ENCODE data around the gene COX6A2. TPM values are rescaled to one million over a fixed set of nuclear protein-coding genes. Genes with fewer than 3 reads are reported as not detected.

Gene COX6A2
- total and polyA plus RNA-seq, 2 donors (not counting 1 experiment from before 2014, with no cell fraction given), result not detected

DNA sequence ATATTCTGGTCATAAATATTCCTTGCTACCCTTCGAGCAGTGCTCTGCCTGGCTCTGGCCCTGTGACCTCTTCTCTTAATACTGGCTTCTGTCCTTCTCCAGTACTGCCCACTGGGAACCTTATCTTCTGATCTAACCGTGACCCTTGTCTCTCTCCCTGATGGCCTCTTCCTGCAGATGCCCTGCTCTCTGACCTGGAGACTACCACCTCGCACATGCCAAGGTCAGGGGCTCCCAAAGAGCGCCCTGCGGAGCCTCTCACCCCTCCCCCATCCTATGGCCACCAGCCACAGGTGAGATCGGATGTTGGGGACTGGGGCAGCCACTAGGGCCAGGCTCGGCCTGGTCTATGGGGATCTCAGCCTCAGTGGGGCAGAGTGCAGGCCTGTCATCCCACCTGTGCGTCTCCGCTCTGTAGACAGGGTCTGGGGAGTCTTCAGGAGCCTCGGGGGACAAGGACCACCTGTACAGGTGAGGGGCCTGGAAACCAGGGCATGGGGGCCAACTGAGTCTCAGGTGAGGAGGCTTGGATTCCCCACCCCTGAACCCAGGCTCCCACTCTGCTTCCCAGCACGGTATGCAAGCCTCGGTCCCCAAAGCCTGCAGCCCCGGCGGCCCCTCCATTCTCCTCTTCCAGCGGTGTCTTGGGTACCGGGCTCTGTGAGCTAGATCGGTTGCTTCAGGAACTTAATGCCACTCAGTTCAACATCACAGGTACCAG, 45.3 kb upstream of the COX6A2 start:
- no peaks in the 10 kb centered on the region for H4K20me1 ChIP-seq (ENCODE audit: control insufficient read depth, extremely low read depth, insufficient read depth, low read length)
- H3K9me3 ChIP-seq (ENCODE audit: control insufficient read depth, insufficient read depth, low read depth, low read length), result no peaks in the 10 kb centered on the region
- no peak overlapping the region for H3K9ac ChIP-seq (ENCODE audit: insufficient read depth, low read length)
- peak overlapping the region; percentile 75 for H3K4me2 ChIP-seq (ENCODE audit: extremely low read depth, insufficient read depth, low read length)
- no peak for DNase-seq (ENCODE audit: low read depth in 2 of 2)
- peak overlapping the region; percentile 68 for H3K27ac ChIP-seq (ENCODE audit: insufficient read depth, low read length)
- H3K27me3 ChIP-seq (ENCODE audit: control insufficient read depth, insufficient read depth, low read length), result no peaks in the 10 kb centered on the region
- H3K4me3 ChIP-seq (replicated peaks in 1 of 4; ENCODE audit: control extremely low read depth in 1 of 4, insufficient read depth in 1 of 4, low read depth in 3 of 4, low read length in 4 of 4), result peak overlapping the region in 3 of 4 experiments; percentile 4 to 25 (median 21)
- TF ChIP-seq EZH2 (IDR thresholded peaks at IDR 0.05; ENCODE audit: low read length, missing control alignments) (no peak), CTCF (conservative IDR thresholded peaks at IDR 0.05 in 1 of 2, IDR thresholded peaks at IDR 0.05 in 1 of 2; ENCODE audit: low read depth in 1 of 2, low read length in 2 of 2) (no peak)
- H3K4me1 ChIP-seq (ENCODE audit: control insufficient read depth, extremely low read depth, insufficient read depth, low read length), result peaks cover 16% of the 10 kb centered on the region
- peaks cover 15% of the 10 kb centered on the region for H3K79me2 ChIP-seq (ENCODE audit: control insufficient read depth, insufficient read depth, low read length)
- peaks cover 40% of the 10 kb centered on the region for H3K36me3 ChIP-seq (ENCODE audit: control insufficient read depth, insufficient read depth, low read length)
- no peak overlapping the region for H2AFZ ChIP-seq (ENCODE audit: low read length)

DNA sequence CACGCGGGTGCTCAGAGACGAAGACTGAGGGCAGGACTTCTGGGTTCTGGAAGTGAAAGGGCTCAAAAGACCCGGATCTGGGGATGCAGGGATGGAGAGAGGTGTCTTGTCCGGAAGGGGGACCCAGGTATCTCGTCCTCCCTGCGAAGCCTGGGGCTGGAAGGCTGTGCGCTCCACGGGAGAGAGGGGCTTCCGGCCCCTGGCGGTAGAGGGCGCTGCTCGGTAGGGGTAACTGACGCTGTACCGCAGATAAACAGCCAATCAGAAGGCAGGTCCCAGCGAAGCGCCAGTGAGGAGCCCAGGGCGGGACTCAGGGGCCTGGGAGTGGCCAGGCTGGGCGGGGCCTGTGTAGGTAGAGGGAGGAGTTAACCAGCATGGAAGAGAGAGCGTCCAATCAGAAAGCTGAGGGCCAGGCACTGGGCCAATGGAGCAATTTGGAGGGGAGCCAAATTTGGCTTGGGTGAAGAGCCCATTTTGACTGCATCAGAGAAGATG, 44.6 kb upstream of the COX6A2 start:
- Histone ChIP-seq H4K20me1 (ENCODE audit: control insufficient read depth, extremely low read depth, insufficient read depth, low read length) (no peaks in the 10 kb centered on the region), H3K9me3 (ENCODE audit: control insufficient read depth, insufficient read depth, low read depth, low read length) (no peaks in the 10 kb centered on the region), H3K27me3 (ENCODE audit: control insufficient read depth, insufficient read depth, low read length) (no peaks in the 10 kb centered on the region), H3K36me3 (ENCODE audit: control insufficient read depth, insufficient read depth, low read length) (peaks cover 35% of the 10 kb centered on the region), H3K27ac (ENCODE audit: insufficient read depth, low read length) (peak overlapping the region; percentile 95), H2AFZ (ENCODE audit: low read length) (no peak overlapping the region), H3K4me1 (ENCODE audit: control insufficient read depth, extremely low read depth, insufficient read depth, low read length) (peaks cover 16% of the 10 kb centered on the region), H3K4me3 (replicated peaks in 1 of 4; ENCODE audit: control extremely low read depth in 1 of 4, insufficient read depth in 1 of 4, low read depth in 3 of 4, low read length in 4 of 4) (peak overlapping the region; percentile 69 to 89 (median 80)), H3K4me2 (ENCODE audit: extremely low read depth, insufficient read depth, low read length) (peak overlapping the region; percentile 75), H3K9ac (ENCODE audit: insufficient read depth, low read length) (peak overlapping the region; percentile 93), H3K79me2 (ENCODE audit: control insufficient read depth, insufficient read depth, low read length) (peaks cover 15% of the 10 kb centered on the region)
- DNase-seq (ENCODE audit: low read depth in 2 of 2), result peak; percentile 91 to 94
- TF ChIP-seq CTCF (conservative IDR thresholded peaks at IDR 0.05 in 1 of 2, IDR thresholded peaks at IDR 0.05 in 1 of 2; ENCODE audit: low read depth in 1 of 2, low read length in 2 of 2) (peak; percentile 76 to 77), EZH2 (IDR thresholded peaks at IDR 0.05; ENCODE audit: low read length, missing control alignments) (no peak)

GRCh38 chr16:31471875-31472708, 43.9 kb upstream of the COX6A2 start, which contains the start of gene TGFB1I1:
Gene TGFB1I1 (plus strand): TSS chr16:31472152. CDS start chr16:31472189, 37 bp downstream.
- DNase-seq (ENCODE audit: low read depth in 2 of 2), result peak; percentile 87
- H3K79me2 ChIP-seq (ENCODE audit: control insufficient read depth, insufficient read depth, low read length), result peaks cover 15% of the 10 kb centered on the region
- peak within 1 kb of the TSS; percentile 96 for H3K4me2 ChIP-seq (ENCODE audit: extremely low read depth, insufficient read depth, low read length)
- H3K4me3 ChIP-seq (replicated peaks in 1 of 4; ENCODE audit: control extremely low read depth in 1 of 4, insufficient read depth in 1 of 4, low read depth in 3 of 4, low read length in 4 of 4), result peak within 1 kb of the TSS; percentile 76 to 92 (median 86)
- TF ChIP-seq CTCF (conservative IDR thresholded peaks at IDR 0.05 in 1 of 2, IDR thresholded peaks at IDR 0.05 in 1 of 2; ENCODE audit: low read depth in 1 of 2, low read length in 2 of 2) (no peak), EZH2 (IDR thresholded peaks at IDR 0.05; ENCODE audit: low read length, missing control alignments) (no peak)
- H3K36me3 ChIP-seq (ENCODE audit: control insufficient read depth, insufficient read depth, low read length), result peaks cover 32% of the 10 kb centered on the region
- peak within 1 kb of the TSS; percentile 73 for H2AFZ ChIP-seq (ENCODE audit: low read length)
- no peaks in the 10 kb centered on the region for H3K9me3 ChIP-seq (ENCODE audit: control insufficient read depth, insufficient read depth, low read depth, low read length)
- H3K4me1 ChIP-seq (ENCODE audit: control insufficient read depth, extremely low read depth, insufficient read depth, low read length), result peaks cover 16% of the 10 kb centered on the region
- H3K27me3 ChIP-seq (ENCODE audit: control insufficient read depth, insufficient read depth, low read length), result no peaks in the 10 kb centered on the region
- peak within 1 kb of the TSS; percentile 93 for H3K9ac ChIP-seq (ENCODE audit: insufficient read depth, low read length)
- peak within 1 kb of the TSS; percentile 95 for H3K27ac ChIP-seq (ENCODE audit: insufficient read depth, low read length)
- H4K20me1 ChIP-seq (ENCODE audit: control insufficient read depth, extremely low read depth, insufficient read depth, low read length), result no peaks in the 10 kb centered on the region

Data from fibroblast of lung (primary cell).